Parathyroid adenoma (tissue), 2 donors: ENCODE results near the gene HES7.

Experiments used
- H2AFZ ChIP-seq: fragments of 300-600 bp; sonication (generic); one replicate; pipeline ENCODE4 v1.7.0; 2017; ENCODE audit warnings: antibody characterized with exemption, mild to moderate bottlenecking
- H3K27ac ChIP-seq: fragments of 300-600 bp; sonication (generic); one replicate; pipeline ENCODE4 v1.7.0; 2017
- H3K27me3 ChIP-seq: fragments of 300-600 bp; sonication (generic); one replicate; pipeline ENCODE4 v1.7.0; 2017; ENCODE audit warnings: low read length; ENCODE audit not compliant: control insufficient read depth, insufficient read depth
- H3K36me3 ChIP-seq: fragments of 300-600 bp; sonication (generic); one replicate; pipeline ENCODE4 v1.7.0; 2017; ENCODE audit warnings: low read length; ENCODE audit not compliant: control insufficient read depth, insufficient read depth
- H3K4me1 ChIP-seq: fragments of 300-600 bp; sonication (generic); one replicate; pipeline ENCODE4 v1.7.0; 2017; ENCODE audit warnings: control low read depth
- H3K4me2 ChIP-seq: fragments of 300-600 bp; sonication (generic); one replicate; pipeline ENCODE4 v1.7.0; 2017; ENCODE audit warnings: low read length
- H3K4me3 ChIP-seq: fragments of 300-600 bp; sonication (generic); one replicate; pipeline ENCODE4 v1.7.0; 2017; ENCODE audit warnings: low read depth, low read length
- H3K79me2 ChIP-seq: fragments of 300-600 bp; sonication (generic); one replicate; pipeline ENCODE4 v1.7.0; 2017; ENCODE audit warnings: control low read depth
- H3K9ac ChIP-seq: fragments of 300-600 bp; sonication (generic); one replicate; pipeline ENCODE4 v1.7.0; 2017; ENCODE audit warnings: mild to moderate bottlenecking
- H3K9me3 ChIP-seq: fragments of 300-600 bp; sonication (generic); one replicate; pipeline ENCODE4 v1.7.0; 2017; ENCODE audit warnings: low read length; ENCODE audit not compliant: control insufficient read depth
- TF ChIP-seq, protein P1 (sequence below): fragments of 300-600 bp; sonication (generic); IDR thresholded peaks from one replicate; pipeline ENCODE4 v1.7.0; 2017; ENCODE audit warnings: antibody characterized with exemption, mild to moderate bottlenecking
- donor health status: primary hyperparathyroidism.

HES7 gene

DNA sequence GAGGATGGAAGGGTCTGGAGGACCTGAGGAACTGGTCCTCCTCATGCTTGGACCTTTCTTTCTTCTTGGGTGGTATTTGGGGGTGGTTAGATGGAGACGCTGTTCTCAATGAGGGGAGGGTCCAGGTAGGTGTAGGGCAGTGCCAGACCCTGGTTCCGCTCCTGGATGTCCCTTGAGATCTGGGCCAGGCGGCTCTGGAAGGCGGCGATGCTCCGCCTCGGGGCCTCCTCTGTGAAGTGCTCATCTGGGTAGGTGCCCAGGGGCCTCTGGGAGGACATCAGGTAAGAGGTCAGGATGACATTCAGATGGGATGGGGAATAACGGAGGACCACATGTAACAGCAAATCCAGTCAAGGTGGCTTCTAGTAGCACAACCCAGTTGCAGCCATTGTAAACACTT lies 27.4 kb downstream of the HES7 start:
- Histone ChIP-seq H3K27me3 (no peaks in the 10 kb centered on the region), H3K4me2 (no peak overlapping the region), H3K9me3 (no peaks in the 10 kb centered on the region), H3K4me1 (peaks cover 8% of the 10 kb centered on the region), H3K9ac (no peak overlapping the region), H2AFZ (no peak overlapping the region), H3K79me2 (no peaks in the 10 kb centered on the region), H3K27ac (no peak overlapping the region), H3K36me3 (no peaks in the 10 kb centered on the region), H3K4me3 (no peak overlapping the region)
- TF ChIP-seq, protein P1, sequence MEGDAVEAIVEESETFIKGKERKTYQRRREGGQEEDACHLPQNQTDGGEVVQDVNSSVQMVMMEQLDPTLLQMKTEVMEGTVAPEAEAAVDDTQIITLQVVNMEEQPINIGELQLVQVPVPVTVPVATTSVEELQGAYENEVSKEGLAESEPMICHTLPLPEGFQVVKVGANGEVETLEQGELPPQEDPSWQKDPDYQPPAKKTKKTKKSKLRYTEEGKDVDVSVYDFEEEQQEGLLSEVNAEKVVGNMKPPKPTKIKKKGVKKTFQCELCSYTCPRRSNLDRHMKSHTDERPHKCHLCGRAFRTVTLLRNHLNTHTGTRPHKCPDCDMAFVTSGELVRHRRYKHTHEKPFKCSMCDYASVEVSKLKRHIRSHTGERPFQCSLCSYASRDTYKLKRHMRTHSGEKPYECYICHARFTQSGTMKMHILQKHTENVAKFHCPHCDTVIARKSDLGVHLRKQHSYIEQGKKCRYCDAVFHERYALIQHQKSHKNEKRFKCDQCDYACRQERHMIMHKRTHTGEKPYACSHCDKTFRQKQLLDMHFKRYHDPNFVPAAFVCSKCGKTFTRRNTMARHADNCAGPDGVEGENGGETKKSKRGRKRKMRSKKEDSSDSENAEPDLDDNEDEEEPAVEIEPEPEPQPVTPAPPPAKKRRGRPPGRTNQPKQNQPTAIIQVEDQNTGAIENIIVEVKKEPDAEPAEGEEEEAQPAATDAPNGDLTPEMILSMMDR = no peak

GRCh38 chr17:8095361-8095760 lies 28.5 kb downstream of the HES7 start:
- no peaks in the 10 kb centered on the region for H3K4me1 ChIP-seq
- no peaks in the 10 kb centered on the region for H3K79me2 ChIP-seq
- H3K27me3 ChIP-seq = no peaks in the 10 kb centered on the region
- H3K9me3 ChIP-seq = no peaks in the 10 kb centered on the region
- no peak overlapping the region for H3K9ac ChIP-seq
- no peak overlapping the region for H3K4me2 ChIP-seq
- no peaks in the 10 kb centered on the region for H3K36me3 ChIP-seq
- H3K4me3 ChIP-seq = no peak overlapping the region
- no peak overlapping the region for H2AFZ ChIP-seq
- TF ChIP-seq, protein P1 = no peak
- H3K27ac ChIP-seq = no peak overlapping the region

DNA sequence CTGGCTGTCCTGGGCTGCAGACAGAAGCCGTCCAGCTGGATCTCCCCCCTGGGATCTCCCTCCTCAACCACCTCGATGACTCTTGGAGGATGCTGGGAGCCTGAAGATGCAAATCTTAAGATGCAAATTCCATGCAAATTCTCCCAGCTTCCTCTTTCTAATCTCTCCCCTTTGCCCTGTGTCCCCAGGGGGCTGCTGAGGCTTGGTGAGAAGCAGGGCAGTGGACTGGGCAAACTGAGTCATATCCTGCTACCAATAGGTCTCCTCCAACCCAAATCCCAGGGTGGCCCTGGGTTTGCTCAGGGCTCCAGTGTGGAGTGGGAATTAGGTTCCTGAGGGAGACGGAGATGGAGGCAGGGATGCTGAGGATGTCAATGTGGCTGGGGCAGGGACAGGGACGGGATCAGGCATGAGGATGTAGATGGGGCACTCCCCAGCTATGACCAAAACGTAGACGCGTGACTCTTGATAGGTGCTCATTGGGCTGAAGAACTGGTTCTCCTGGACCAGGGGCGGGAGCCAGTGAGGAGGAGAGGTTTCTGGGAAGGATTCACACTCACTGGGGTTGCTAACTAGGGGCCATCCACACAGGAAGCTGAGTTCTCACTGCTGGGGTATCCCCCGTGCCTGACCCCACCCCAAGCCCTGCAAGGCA lies 32.7 kb downstream of the HES7 start:
- H3K27me3 ChIP-seq = no peaks in the 10 kb centered on the region
- H3K27ac ChIP-seq = no peak overlapping the region

DNA sequence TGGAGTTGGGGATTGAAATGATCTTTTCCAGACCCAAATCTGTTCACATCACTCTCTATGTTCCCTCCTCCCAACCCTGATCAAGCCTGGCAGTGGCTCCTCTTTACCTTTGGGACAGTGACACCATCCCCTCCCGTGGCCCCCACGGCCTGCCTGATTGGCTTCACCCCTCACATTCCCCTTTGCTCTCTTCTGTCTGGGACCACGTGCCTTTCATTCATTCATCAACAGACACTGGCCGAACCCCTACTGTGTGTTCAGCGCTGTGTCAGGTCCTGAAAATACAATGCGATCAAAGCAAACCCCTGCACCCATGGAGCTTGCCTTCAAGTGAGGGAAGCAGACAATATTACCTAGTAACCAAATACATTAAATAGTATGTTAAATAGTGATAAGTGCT lies 34.2 kb downstream of the HES7 start:
- Histone ChIP-seq H3K27ac (no peak overlapping the region), H3K4me3 (no peak overlapping the region), H3K4me1 (no peaks in the 10 kb centered on the region), H3K9ac (no peak overlapping the region), H3K27me3 (no peaks in the 10 kb centered on the region), H3K79me2 (no peaks in the 10 kb centered on the region), H3K9me3 (no peaks in the 10 kb centered on the region), H3K4me2 (no peak overlapping the region), H2AFZ (no peak overlapping the region), H3K36me3 (no peaks in the 10 kb centered on the region)
- TF ChIP-seq, protein P1 = no peak

More for the DNA sequence above, 32.7 kb downstream of the HES7 start:
- Histone ChIP-seq H2AFZ (no peak overlapping the region), H3K4me3 (no peak overlapping the region), H3K9me3 (no peaks in the 10 kb centered on the region), H3K79me2 (no peaks in the 10 kb centered on the region), H3K36me3 (no peaks in the 10 kb centered on the region), H3K4me2 (no peak overlapping the region), H3K4me1 (no peaks in the 10 kb centered on the region), H3K9ac (no peak overlapping the region)
- TF ChIP-seq, protein P1 = no peak

DNA sequence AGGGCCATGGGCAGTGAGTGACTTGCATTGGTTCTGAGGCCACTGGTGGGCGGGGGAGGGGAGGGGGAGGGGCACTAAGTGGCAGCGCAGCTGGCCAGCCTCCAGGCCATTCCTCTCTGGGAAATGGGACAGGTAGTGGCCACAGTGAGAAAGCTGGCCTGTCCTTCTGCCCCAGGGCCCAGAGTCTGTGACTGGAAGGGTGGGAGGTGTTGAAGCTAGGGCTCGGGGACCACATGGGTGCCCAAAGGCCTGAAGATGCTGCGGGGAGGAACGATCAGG lies 36.0 kb downstream of the HES7 start:
- Histone ChIP-seq H3K9ac (no peak overlapping the region), H3K27ac (no peak overlapping the region), H3K27me3 (no peaks in the 10 kb centered on the region), H3K4me3 (no peak overlapping the region), H3K4me2 (no peak overlapping the region), H3K9me3 (no peaks in the 10 kb centered on the region), H2AFZ (no peak overlapping the region), H3K79me2 (no peaks in the 10 kb centered on the region), H3K36me3 (no peaks in the 10 kb centered on the region), H3K4me1 (no peaks in the 10 kb centered on the region)
- TF ChIP-seq, protein P1 = no peak
